SK-N-SH (cell line): ENCODE data around the gene IGDCC3.

ENCODE experiments used
- FOXM1 ChIP-seq: IDR thresholded peaks from 2 replicates; pipeline ENCODE4 v1.4.0; 2012; ENCODE audit warnings: low read depth, mild to moderate bottlenecking
- MEF2A ChIP-seq: IDR thresholded peaks from 2 replicates; pipeline ENCODE4 v1.4.0; 2012; ENCODE audit warnings: low read depth, borderline replicate concordance
- NRF1 ChIP-seq: IDR thresholded peaks from 2 replicates; pipeline ENCODE4 v1.6.1; 2012; ENCODE audit warnings: low read depth, mild to moderate bottlenecking, low read length
- SIN3A ChIP-seq: IDR thresholded peaks from 2 replicates; pipeline ENCODE4 v1.6.1; 2012; ENCODE audit warnings: low read depth, mild to moderate bottlenecking, low read length, moderate library complexity, borderline replicate concordance
- TAF1 ChIP-seq: IDR thresholded peaks from 2 replicates; pipeline ENCODE4 v1.6.1; 2012; ENCODE audit warnings: low read depth, mild to moderate bottlenecking, low read length, moderate library complexity, borderline replicate concordance
- TF ChIP-seq, protein P1 (sequence below): fragments of 200-600 bp; sonication (generic); IDR thresholded peaks from 2 replicates; pipeline ENCODE4 v1.6.1; 2017; ENCODE audit warnings: antibody characterized with exemption, mild to moderate bottlenecking, moderate library complexity

DNA sequence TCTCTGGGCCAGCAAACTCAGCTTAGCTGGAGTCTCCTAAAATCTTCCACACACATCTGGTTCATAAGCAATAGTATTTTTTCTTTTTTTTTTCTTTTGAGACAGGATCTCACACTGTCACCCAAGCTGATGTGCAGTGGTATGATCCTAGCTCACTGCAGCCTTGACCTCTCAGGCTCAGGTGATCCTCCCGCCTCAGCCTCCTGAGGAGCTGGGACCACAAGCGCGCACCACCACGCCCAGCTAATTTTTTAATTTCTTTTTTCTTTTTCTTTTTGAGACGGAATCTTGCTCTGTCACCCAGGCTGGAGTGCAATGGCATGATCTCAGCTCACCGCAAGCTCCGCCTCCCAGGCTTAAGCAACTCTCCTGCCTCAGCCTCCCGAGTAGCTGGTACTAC, 39.0 kb downstream of the IGDCC3 start:
- TF ChIP-seq TAF1 (no peak), NRF1 (no peak), FOXM1 (no peak), MEF2A (no peak), SIN3A (no peak)
- TF ChIP-seq, protein P1, sequence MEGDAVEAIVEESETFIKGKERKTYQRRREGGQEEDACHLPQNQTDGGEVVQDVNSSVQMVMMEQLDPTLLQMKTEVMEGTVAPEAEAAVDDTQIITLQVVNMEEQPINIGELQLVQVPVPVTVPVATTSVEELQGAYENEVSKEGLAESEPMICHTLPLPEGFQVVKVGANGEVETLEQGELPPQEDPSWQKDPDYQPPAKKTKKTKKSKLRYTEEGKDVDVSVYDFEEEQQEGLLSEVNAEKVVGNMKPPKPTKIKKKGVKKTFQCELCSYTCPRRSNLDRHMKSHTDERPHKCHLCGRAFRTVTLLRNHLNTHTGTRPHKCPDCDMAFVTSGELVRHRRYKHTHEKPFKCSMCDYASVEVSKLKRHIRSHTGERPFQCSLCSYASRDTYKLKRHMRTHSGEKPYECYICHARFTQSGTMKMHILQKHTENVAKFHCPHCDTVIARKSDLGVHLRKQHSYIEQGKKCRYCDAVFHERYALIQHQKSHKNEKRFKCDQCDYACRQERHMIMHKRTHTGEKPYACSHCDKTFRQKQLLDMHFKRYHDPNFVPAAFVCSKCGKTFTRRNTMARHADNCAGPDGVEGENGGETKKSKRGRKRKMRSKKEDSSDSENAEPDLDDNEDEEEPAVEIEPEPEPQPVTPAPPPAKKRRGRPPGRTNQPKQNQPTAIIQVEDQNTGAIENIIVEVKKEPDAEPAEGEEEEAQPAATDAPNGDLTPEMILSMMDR, result no peak
